ENCODE measurements around the gene GNAO1.

- TF ChIP-seq POU6F1 (CRISPR knock-in tag; IDR thresholded peaks at IDR 0.05; ENCODE audit: borderline replicate concordance, low read depth), result no peak
- TF ChIP-seq ZNF8 (CRISPR knock-in tag; IDR thresholded peaks at IDR 0.05), result no peak
Observed at GRCh38 chr16:56344518-56345405, 153.5 kb downstream of the GNAO1 start.
